ENCODE measurements around the gene DIAPH2. TPM values are rescaled to one million over a fixed set of nuclear protein-coding genes. Genes with fewer than 3 reads are reported as not detected.

DIAPH2 gene
- total and polyA plus RNA-seq, 2 of the 13 experiments (the other 11 are each of a cell fraction or from before 2014, with no cell fraction given) = 2.1 to 8.5 TPM

DNA sequence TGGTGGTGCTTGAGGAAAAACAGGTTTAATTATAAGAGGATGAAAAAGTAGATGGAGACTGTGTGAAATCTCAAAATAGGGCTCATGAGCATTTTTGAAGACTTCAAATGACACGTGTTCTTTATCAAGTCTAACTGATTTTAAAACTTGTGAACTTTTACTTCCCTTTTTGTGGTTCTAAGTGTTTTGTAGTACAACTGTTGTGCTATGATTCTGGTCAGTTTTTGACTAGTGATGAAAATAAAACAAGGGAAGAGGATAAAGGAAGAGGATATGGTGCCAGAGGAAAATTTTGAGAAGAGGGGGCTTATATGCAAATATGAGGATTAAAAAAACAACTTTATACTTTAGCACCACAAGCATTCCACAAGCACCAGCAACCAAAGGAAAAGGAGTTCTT lies 843.1 kb downstream of the DIAPH2 start (continued):
- TF ChIP-seq, protein P1, sequence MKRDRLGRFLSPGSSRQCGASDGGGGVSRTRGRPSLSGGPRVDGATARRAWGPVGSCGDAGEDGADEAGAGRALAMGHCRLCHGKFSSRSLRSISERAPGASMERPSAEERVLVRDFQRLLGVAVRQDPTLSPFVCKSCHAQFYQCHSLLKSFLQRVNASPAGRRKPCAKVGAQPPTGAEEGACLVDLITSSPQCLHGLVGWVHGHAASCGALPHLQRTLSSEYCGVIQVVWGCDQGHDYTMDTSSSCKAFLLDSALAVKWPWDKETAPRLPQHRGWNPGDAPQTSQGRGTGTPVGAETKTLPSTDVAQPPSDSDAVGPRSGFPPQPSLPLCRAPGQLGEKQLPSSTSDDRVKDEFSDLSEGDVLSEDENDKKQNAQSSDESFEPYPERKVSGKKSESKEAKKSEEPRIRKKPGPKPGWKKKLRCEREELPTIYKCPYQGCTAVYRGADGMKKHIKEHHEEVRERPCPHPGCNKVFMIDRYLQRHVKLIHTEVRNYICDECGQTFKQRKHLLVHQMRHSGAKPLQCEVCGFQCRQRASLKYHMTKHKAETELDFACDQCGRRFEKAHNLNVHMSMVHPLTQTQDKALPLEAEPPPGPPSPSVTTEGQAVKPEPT (CRISPR knock-in tag; IDR thresholded peaks at IDR 0.05; ENCODE audit: low read depth) = no peak
- TF ChIP-seq PHF20 (CRISPR knock-in tag; IDR thresholded peaks at IDR 0.05) (no peak), XRCC5 (optimal IDR thresholded peaks at IDR 0.05; ENCODE audit: low read length) (no peak), TOPORS (CRISPR knock-in tag; IDR thresholded peaks at IDR 0.05) (no peak)

DNA sequence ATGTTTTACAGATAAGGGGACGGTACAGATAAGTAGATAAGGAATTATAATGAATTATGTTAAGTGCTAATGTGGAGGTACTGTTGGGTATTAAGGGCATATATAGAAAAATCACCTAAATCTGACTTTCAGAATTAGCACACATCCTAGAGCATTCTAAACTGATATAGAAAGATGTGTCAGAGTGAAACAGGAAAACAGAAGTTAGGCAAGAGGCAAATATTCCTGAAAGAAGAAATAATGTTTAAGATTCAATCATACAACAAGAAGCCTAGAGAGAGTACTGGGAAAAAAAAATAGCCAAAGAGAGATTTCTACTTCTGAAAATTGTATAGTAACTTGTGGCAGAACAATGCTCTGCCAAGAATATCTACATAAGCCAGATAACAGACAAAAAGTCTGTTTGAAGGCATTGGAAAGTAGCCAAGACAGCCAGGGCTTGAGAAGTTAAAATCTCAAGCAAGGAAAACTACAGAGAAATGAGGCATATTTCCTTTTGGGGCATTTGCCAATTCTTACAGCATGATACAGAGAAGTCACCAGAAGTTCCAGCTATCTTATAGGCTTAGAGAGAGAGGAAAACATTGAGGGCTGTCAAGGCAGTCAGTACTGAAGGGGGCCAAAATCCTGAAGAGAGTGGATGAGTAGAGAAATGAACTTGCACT lies 845.0 kb downstream of the DIAPH2 start:
- H2AFZ ChIP-seq (ENCODE audit: low read length) = no peak overlapping the region
- POLR2A ChIA-PET = no interaction called here
- TF ChIP-seq ZNF468 (CRISPR knock-in tag; IDR thresholded peaks at IDR 0.05) = no peak
- no peak for TF ChIP-seq ZFAT (CRISPR knock-in tag; conservative IDR thresholded peaks at IDR 0.05)
- no peak for TF ChIP-seq ZNF883 (CRISPR knock-in tag; IDR thresholded peaks at IDR 0.05; ENCODE audit: not compliant biosample characterization)
- TF ChIP-seq ZNF383 (CRISPR knock-in tag; IDR thresholded peaks at IDR 0.05; ENCODE audit: borderline replicate concordance) = no peak
- no peak for TF ChIP-seq CENPT (CRISPR knock-in tag; IDR thresholded peaks at IDR 0.05; ENCODE audit: low read depth)
- no peak for TF ChIP-seq ZNF143 (CRISPR knock-in tag; IDR thresholded peaks at IDR 0.05)
- TF ChIP-seq GZF1 (CRISPR knock-in tag; IDR thresholded peaks at IDR 0.05) = no peak
- TF ChIP-seq MAZ (IDR thresholded peaks at IDR 0.05; ENCODE audit: borderline replicate concordance, low read depth, low read length) = no peak
- TF ChIP-seq MAZ (CRISPR knock-in tag; IDR thresholded peaks at IDR 0.05; ENCODE audit: low read depth) = no peak
- TF ChIP-seq ZNF501 (CRISPR knock-in tag; IDR thresholded peaks at IDR 0.05) = no peak
- TF ChIP-seq, protein P2, sequence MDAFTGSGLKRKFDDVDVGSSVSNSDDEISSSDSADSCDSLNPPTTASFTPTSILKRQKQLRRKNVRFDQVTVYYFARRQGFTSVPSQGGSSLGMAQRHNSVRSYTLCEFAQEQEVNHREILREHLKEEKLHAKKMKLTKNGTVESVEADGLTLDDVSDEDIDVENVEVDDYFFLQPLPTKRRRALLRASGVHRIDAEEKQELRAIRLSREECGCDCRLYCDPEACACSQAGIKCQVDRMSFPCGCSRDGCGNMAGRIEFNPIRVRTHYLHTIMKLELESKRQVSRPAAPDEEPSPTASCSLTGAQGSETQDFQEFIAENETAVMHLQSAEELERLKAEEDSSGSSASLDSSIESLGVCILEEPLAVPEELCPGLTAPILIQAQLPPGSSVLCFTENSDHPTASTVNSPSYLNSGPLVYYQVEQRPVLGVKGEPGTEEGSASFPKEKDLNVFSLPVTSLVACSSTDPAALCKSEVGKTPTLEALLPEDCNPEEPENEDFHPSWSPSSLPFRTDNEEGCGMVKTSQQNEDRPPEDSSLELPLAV (CRISPR knock-in tag; conservative IDR thresholded peaks at IDR 0.05; ENCODE audit: low read depth) = no peak
- no peak for TF ChIP-seq ZNF709 (CRISPR knock-in tag; IDR thresholded peaks at IDR 0.05)
- no peak for TF ChIP-seq ZNF382 (CRISPR knock-in tag; IDR thresholded peaks at IDR 0.05; ENCODE audit: borderline replicate concordance)
- TF ChIP-seq STAT5B (CRISPR knock-in tag; IDR thresholded peaks at IDR 0.05) = no peak
- no peak for TF ChIP-seq ZNF432 (CRISPR knock-in tag; IDR thresholded peaks at IDR 0.05; ENCODE audit: borderline replicate concordance)
- no peak for TF ChIP-seq NR2F6 (IDR thresholded peaks at IDR 0.05)
- TF ChIP-seq NR2F6 (CRISPR knock-in tag; IDR thresholded peaks at IDR 0.05) = no peak
- H3K27me3 ChIP-seq (ENCODE audit: control insufficient read depth in 1 of 2, insufficient read depth in 2 of 2, low read length in 2 of 2) = no peaks in the 10 kb centered on the region
- H3K27ac ChIP-seq (ENCODE audit: extremely low read length, insufficient read depth, low read length) = no peak overlapping the region
- no peaks in the 10 kb centered on the region for H4K20me1 ChIP-seq (ENCODE audit: insufficient read depth, low read length)
- FAIRE-seq (no peak), ATAC-seq (no peak), DNase-seq (ENCODE audit: low spot score) (no peak)
- no peak overlapping the region for H3K4me2 ChIP-seq (ENCODE audit: low read depth, low read length)
- no peaks in the 10 kb centered on the region for H3K36me3 ChIP-seq (replicated peaks in 1 of 2; ENCODE audit: control insufficient read depth in 1 of 2, insufficient read depth in 2 of 2, low read length in 2 of 2)
- CTCF ChIA-PET (ENCODE audit: low intra/inter-chr PET ratio, low total read pairs) = no interaction called here
- no peaks in the 10 kb centered on the region for H3K4me1 ChIP-seq (ENCODE audit: insufficient read depth, low read length)
- H3K9ac ChIP-seq (ENCODE audit: insufficient read depth, low read depth, low read length) = no peak overlapping the region
- no peaks in the 10 kb centered on the region for H3K9me3 ChIP-seq (ENCODE audit: low read length)
- intact Hi-C loops (cut with micrococcal nuclease; ENCODE audit: unreplicated experiment) (no loop called here), in situ Hi-C loops (cut with HindIII; ENCODE audit: extremely low pct_ligation_motif_present, low pct_unique_long_range_greater_than_20kb) (no loop called here)
- H3K79me2 ChIP-seq (ENCODE audit: insufficient read depth, low read length) = no peaks in the 10 kb centered on the region
- BruUV-seq (replicated peaks) = no TSS peak
- WGBS (ENCODE audit: low lambda C conversion rate) = 25% methylated on average over 1 of the region's 1 CpG
- H3K4me3 ChIP-seq (replicated peaks in 1 of 3; ENCODE audit: insufficient read depth in 1 of 3, low read depth in 2 of 3, low read length in 3 of 3) = no peak overlapping the region

All from HepG2 (cell line).